ENCODE measurements around the gene SLC34A3. TPM values are rescaled to one million over a fixed set of nuclear protein-coding genes. Genes with fewer than 3 reads are reported as not detected.

SLC34A3 gene
- total RNA-seq, 4 donors from 2014 or later = 0.11 to 1.7 (median 0.38) TPM; not detected in 1

DNA sequence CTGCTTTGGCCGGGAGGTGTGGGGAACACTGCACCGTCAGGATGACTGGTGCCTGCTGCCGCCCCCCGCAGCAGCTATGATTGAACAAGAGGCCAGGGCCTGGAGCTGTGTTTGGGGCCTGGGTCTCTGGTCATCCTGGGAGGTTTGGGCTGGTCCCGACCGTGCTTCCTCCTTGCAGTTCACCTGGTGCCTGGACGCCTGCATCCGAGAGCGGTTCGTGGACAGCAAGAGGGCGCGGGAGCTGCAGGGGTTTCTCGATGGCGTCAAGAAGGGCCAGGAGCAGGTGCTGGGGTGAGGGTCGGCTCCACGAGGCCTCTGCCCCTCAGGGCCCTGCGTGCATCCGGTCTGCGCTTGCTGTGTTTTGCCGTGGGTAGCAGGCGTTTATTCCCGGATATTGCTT lies 33.4 kb downstream of the SLC34A3 start:
- TF ChIP-seq, protein P1, sequence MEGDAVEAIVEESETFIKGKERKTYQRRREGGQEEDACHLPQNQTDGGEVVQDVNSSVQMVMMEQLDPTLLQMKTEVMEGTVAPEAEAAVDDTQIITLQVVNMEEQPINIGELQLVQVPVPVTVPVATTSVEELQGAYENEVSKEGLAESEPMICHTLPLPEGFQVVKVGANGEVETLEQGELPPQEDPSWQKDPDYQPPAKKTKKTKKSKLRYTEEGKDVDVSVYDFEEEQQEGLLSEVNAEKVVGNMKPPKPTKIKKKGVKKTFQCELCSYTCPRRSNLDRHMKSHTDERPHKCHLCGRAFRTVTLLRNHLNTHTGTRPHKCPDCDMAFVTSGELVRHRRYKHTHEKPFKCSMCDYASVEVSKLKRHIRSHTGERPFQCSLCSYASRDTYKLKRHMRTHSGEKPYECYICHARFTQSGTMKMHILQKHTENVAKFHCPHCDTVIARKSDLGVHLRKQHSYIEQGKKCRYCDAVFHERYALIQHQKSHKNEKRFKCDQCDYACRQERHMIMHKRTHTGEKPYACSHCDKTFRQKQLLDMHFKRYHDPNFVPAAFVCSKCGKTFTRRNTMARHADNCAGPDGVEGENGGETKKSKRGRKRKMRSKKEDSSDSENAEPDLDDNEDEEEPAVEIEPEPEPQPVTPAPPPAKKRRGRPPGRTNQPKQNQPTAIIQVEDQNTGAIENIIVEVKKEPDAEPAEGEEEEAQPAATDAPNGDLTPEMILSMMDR (IDR thresholded peaks at IDR 0.05) = no peak
- no peak for TF ChIP-seq POLR2A (IDR thresholded peaks at IDR 0.05)
- no peaks in the 10 kb centered on the region for H3K9me3 ChIP-seq
- intact Hi-C loops (cut with DNase I) = no loop called here
- no peak overlapping the region for H3K27ac ChIP-seq
- no peak overlapping the region for H3K4me3 ChIP-seq
- no peak for DNase-seq
- H3K36me3 ChIP-seq = peaks cover 23 to 85% (median 28%) of the 10 kb centered on the region in 3 donors
- H3K27me3 ChIP-seq = no peaks in the 10 kb centered on the region
- peaks cover 0 to 17% (median 4%) of the 10 kb centered on the region in 3 donors for H3K4me1 ChIP-seq
- WGBS, 2 donors = 92 to 96% methylated on average over 8 to 14 of the region's 22 CpGs

DNA sequence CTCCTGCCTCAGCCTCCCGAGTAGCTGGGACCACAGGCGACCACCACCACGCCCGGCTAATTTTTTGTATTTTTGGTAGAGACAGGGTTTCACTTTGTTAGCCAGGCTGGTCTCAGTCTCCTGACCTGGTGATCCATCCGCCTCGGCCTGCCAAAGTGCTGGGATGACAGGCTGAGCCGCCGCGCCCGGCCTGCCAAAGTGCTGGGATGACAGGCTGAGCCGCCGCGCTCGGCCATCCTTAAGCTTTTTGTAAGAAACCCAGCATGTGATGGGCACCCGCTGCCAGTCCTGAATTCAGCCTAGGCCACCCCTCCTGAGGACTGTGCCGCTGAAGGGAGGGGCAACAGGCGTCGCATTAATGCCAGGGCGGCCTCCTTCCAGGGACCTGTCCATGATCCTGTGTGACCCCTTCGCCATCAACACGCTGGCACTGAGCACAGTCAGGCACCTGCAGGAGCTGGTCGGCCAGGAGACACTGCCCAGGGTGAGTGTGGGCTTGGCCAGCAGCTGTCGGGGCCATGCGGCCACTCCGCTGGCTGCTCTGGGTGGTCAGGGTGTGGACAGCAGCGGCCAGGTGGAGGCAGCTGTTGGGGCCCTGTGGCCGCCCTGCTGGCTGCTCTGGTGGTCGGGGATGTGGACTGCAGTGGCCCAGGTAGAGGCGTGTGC lies 34.9 kb downstream of the SLC34A3 start:
- WGBS, 2 donors = 89 to 100% methylated on average over 1 to 14 of the region's 29 CpGs
- no peak for DNase-seq
- intact Hi-C loops (cut with DNase I) = no loop called here
- H3K27me3 ChIP-seq = no peaks in the 10 kb centered on the region
- H3K36me3 ChIP-seq = peaks cover 23 to 87% (median 28%) of the 10 kb centered on the region in 3 donors
- no peaks in the 10 kb centered on the region for H3K9me3 ChIP-seq
- H3K4me3 ChIP-seq = no peak overlapping the region
- H3K27ac ChIP-seq = no peak overlapping the region
- TF ChIP-seq, protein P1 (IDR thresholded peaks at IDR 0.05) = no peak
- no peak for TF ChIP-seq POLR2A (IDR thresholded peaks at IDR 0.05)
- peaks cover 0 to 33% (median 11%) of the 10 kb centered on the region in 3 donors for H3K4me1 ChIP-seq

DNA sequence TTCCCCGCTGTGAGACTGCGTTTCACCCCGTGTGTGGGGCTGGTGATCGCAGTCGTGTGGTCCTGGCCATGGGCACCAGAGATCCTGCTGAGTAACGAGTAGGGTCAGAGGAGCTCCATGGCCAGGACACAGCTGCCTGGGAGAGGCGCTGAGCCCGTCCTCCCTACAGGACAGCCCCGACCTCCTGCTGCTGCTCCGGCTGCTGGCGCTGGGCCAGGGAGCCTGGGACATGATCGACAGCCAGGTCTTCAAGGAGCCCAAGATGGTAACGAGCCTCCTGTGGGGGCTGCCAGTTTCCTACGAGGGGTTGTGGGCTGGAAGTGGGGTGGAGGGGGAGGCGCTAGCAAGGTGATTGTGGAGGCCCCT lies 35.4 kb downstream of the SLC34A3 start:
- no peak overlapping the region for H3K4me3 ChIP-seq
- no peak for DNase-seq
- H3K4me1 ChIP-seq = peaks cover 0 to 38% (median 11%) of the 10 kb centered on the region in 3 donors
- 100% methylated on average over 3 of the region's 15 CpGs; no CpG with 5 or more reads in 1 of the 2 donors for WGBS, 2 donors
- H3K27me3 ChIP-seq = no peaks in the 10 kb centered on the region
- intact Hi-C loops (cut with DNase I) = no loop called here
- H3K27ac ChIP-seq = no peak overlapping the region
- H3K9me3 ChIP-seq = no peaks in the 10 kb centered on the region
- H3K36me3 ChIP-seq = peaks cover 23 to 90% (median 28%) of the 10 kb centered on the region in 3 donors
- no peak for TF ChIP-seq POLR2A (IDR thresholded peaks at IDR 0.05)
- TF ChIP-seq, protein P1 (IDR thresholded peaks at IDR 0.05) = no peak

DNA sequence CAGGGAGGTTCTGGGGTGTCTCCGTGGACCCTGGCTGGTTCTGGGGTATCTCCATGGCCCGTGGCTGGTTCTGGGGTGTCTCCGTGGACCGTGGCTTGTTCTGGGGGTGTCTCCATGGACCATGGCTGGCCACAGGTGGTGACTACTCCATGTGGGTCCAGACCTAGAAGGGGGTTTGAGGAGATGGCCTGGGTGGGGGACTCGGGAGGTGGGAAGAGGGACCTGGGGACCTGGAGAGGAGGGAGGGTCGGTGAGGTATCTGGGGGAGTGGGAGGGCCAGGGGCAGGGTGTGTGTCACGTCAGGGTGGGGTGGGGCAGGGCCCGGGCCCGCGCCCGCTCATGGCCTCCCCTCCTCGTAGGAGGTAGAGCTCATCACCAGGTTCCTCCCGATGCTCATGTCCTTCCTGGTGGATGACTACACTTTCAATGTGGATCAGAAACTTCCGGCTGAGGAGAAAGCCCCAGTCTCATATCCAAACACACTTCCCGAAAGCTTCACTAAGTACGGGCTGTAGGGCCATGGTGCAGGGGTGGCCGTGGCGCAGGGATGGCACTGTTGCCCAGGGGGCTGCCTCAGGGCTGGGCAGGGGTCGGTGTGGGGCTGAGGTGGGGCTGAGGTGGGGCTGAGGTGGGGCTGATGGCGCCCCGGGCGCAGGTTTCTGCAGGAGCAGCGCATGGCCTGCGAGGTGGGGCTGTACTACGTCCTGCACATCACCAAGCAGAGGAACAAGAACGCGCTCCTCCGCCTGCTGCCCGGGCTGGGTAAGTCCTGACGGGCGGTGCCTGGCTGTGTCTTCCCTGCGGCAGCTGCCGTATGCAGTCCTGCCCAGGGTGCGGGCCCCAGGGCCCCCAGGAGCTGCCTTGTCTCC lies 36.1 kb downstream of the SLC34A3 start:
- H3K9me3 ChIP-seq = no peaks in the 10 kb centered on the region
- intact Hi-C loops (cut with DNase I) = no loop called here
- TF ChIP-seq, protein P1 (IDR thresholded peaks at IDR 0.05) = no peak
- TF ChIP-seq POLR2A (IDR thresholded peaks at IDR 0.05) = no peak
- H3K4me1 ChIP-seq = peaks cover 0 to 45% (median 11%) of the 10 kb centered on the region in 3 donors
- DNase-seq = no peak
- H3K27ac ChIP-seq = no peak overlapping the region
- 85 to 94% methylated on average over 15 to 28 of the region's 34 CpGs for whole genome bisulfite sequencing, 2 donors
- no peak overlapping the region for H3K4me3 ChIP-seq
- H3K27me3 ChIP-seq = no peaks in the 10 kb centered on the region
- peaks cover 23 to 92% (median 28%) of the 10 kb centered on the region in 3 donors for H3K36me3 ChIP-seq

DNA sequence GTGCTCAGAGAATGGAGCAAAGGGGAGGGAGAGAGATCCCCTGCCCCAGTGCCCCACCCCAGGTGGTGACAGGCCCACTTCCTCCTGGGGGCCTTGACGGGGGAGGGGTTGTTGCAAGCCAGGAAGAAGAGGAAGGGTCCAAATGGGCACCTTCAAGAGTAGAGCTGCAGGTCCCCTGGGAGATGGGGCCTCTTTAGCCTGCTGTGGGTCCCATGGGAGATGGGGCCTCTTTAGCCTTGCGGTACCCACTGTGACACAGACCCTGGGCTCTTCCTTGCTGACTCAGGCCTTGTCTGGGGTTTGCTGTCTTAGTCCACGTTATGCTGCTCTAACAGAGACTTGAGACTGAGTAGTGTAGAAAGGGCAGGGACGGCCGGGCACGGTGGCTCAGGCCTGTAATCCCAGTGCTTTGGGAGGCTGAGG lies 37.2 kb downstream of the SLC34A3 start:
- intact Hi-C loops (cut with DNase I) = no loop called here
- DNase-seq = no peak
- peaks cover 33 to 100% (median 36%) of the 10 kb centered on the region in 3 donors for H3K36me3 ChIP-seq
- TF ChIP-seq, protein P1 (IDR thresholded peaks at IDR 0.05) = no peak
- TF ChIP-seq POLR2A (IDR thresholded peaks at IDR 0.05) = no peak
- no peaks in the 10 kb centered on the region for H3K27me3 ChIP-seq
- WGBS, 2 donors = 78 to 80% methylated on average over 1 to 3 of the region's 6 CpGs
- H3K4me1 ChIP-seq = peaks cover 0 to 52% (median 15%) of the 10 kb centered on the region in 3 donors
- no peaks in the 10 kb centered on the region for H3K9me3 ChIP-seq
- H3K27ac ChIP-seq = peak overlapping the region in 2 of 4 donors; percentile 8 to 68
- H3K4me3 ChIP-seq = no peak overlapping the region

All from esophagus squamous epithelium (tissue), 5 donors.